Measurements from ENCODE around the gene SLC8A2. TPM values are rescaled to one million over a fixed set of nuclear protein-coding genes. Genes with fewer than 3 reads are reported as not detected.
A peak's percentile ranks its signal among the peaks of the same experiment; 100 is the strongest.

SLC8A2 gene
- 0.27 TPM for total RNA-seq
- long read RNA-seq, result 0 reads

DNA sequence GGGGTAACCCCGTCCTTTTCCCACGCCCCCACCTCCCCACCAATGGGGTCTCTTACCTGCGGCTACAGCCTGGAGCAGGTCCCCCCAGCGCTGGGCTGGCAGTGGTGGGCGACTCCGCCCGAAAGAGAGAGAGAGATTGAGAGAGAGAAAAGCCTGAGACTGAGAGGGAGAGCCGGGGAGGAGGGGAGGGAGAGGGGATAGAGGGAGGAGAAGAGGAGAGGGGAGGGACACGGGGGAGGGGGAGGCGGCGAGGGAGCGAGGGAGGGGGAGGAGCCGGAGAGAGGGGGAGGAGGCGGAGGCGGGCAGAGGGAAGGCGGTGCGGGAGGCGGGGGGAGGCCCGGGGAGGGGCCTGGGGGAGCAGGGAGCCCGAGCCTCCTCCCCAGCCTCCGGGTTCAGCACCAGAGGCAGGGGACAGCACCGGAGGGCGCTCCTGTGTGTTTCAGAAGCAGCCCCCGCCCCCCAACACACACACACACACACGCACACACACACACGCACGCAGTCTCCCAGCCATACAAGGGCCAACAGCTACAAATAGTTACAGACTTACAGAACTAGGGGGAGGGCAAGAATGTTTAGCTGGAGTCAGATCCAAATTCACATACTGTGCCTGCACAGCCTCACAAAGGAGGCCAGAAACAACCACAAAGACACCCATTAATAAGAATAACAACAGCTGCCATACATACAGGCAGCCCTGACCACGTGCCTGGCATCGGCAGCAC is at the start of gene SLC8A2:
Gene SLC8A2 (minus strand): TSS at position 161 of the 725 bp plus-strand sequence. CDS start 5,490 bp downstream, outside the sequence.
- no peaks in the 10 kb centered on the region for H3K36me3 ChIP-seq
- intact Hi-C loops (cut with DNase I), result no loop called here
- H3K9me3 ChIP-seq, result no peaks in the 10 kb centered on the region
- DNase-seq, result no peak
- H3K27me3 ChIP-seq (ENCODE audit: low read depth), result peaks cover 46% of the 10 kb centered on the region
- H3K4me3 ChIP-seq, result no peak within 1 kb of the TSS
- peak; percentile 31 to 55 for ATAC-seq
- TF ChIP-seq, protein P1, sequence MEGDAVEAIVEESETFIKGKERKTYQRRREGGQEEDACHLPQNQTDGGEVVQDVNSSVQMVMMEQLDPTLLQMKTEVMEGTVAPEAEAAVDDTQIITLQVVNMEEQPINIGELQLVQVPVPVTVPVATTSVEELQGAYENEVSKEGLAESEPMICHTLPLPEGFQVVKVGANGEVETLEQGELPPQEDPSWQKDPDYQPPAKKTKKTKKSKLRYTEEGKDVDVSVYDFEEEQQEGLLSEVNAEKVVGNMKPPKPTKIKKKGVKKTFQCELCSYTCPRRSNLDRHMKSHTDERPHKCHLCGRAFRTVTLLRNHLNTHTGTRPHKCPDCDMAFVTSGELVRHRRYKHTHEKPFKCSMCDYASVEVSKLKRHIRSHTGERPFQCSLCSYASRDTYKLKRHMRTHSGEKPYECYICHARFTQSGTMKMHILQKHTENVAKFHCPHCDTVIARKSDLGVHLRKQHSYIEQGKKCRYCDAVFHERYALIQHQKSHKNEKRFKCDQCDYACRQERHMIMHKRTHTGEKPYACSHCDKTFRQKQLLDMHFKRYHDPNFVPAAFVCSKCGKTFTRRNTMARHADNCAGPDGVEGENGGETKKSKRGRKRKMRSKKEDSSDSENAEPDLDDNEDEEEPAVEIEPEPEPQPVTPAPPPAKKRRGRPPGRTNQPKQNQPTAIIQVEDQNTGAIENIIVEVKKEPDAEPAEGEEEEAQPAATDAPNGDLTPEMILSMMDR (IDR thresholded peaks at IDR 0.05), result no peak
- H3K4me1 ChIP-seq, result no peaks in the 10 kb centered on the region
- H3K27ac ChIP-seq, result no peak within 1 kb of the TSS

GRCh38 chr19:47520839-47521238 is 49.1 kb upstream of the SLC8A2 start:
- Histone ChIP-seq H3K9me3 (no peaks in the 10 kb centered on the region), H3K27me3 (ENCODE audit: low read depth) (no peaks in the 10 kb centered on the region), H3K27ac (no peak overlapping the region), H3K4me1 (peaks cover 4% of the 10 kb centered on the region), H3K36me3 (no peaks in the 10 kb centered on the region), H3K4me3 (no peak overlapping the region)
- TF ChIP-seq, protein P1 (IDR thresholded peaks at IDR 0.05), result no peak
- ATAC-seq, result no peak
- no peak for DNase-seq
- intact Hi-C loops (cut with DNase I), result no loop called here

DNA sequence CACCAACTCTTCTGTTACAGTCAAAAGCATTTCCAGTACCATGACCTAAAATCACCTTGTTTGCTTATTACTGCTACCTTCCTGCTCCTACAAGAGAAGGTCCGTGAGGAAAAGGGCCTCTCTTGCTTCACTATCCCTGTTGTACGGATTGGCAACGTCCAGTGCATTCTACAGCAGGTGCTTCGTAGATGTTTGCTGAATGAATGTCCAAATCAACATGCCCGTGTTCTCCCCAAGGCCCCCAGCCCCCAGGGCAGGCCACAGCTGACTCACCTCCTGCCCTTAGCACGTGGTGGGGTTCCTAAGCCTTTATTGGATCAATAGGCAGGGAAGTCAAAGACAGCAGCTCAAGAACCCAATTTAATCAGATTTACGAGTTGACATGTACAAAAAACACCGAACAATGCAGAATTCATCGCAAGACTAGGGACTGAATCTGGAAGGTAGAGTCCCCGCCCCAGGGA is 48.7 kb upstream of the SLC8A2 start:
- Histone ChIP-seq H3K27ac (no peak overlapping the region), H3K4me3 (no peak overlapping the region), H3K27me3 (ENCODE audit: low read depth) (no peaks in the 10 kb centered on the region), H3K4me1 (peaks cover 7% of the 10 kb centered on the region), H3K9me3 (no peaks in the 10 kb centered on the region), H3K36me3 (no peaks in the 10 kb centered on the region)
- DNase-seq, result no peak
- intact Hi-C loops (cut with DNase I), result no loop called here
- TF ChIP-seq, protein P1 (IDR thresholded peaks at IDR 0.05), result no peak
- no peak for ATAC-seq

- H3K4me1 ChIP-seq, result peaks cover 10% of the 10 kb centered on the region
- H3K27ac ChIP-seq, result no peak overlapping the region
- ATAC-seq (no peak), DNase-seq (no peak)
- TF ChIP-seq, protein P1 (IDR thresholded peaks at IDR 0.05), result no peak
- no peaks in the 10 kb centered on the region for H3K27me3 ChIP-seq (ENCODE audit: low read depth)
- intact Hi-C loops (cut with DNase I), result no loop called here
- H3K9me3 ChIP-seq, result no peaks in the 10 kb centered on the region
- no peaks in the 10 kb centered on the region for H3K36me3 ChIP-seq
- H3K4me3 ChIP-seq, result no peak overlapping the region
These were observed 47.2 kb upstream of the SLC8A2 start for GRCh38 chr19:47518854-47519253.

DNA sequence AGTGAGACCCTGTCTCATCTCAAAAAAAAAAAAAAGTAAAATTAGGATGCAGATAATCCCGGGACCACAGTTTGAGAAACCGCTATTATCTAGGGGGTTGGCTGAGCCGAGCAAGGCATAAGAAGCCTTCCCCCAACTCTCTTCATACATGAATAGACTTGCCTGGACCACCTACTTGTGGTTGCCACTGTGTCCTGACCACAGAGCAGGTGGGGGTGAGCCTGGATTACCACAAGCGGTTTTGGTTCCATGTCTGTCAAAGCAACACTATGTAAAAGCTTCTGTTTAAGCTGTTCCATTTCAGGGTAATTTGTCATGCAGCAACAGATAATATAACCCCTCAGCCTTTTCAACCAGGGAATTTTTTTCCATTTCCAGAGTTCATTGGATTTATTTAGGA is 46.4 kb upstream of the SLC8A2 start:
- no peaks in the 10 kb centered on the region for H3K36me3 ChIP-seq
- no peak overlapping the region for H3K27ac ChIP-seq

More for the DNA sequence above, 46.4 kb upstream of the SLC8A2 start:
- Histone ChIP-seq H3K4me3 (no peak overlapping the region), H3K4me1 (peaks cover 17% of the 10 kb centered on the region), H3K27me3 (ENCODE audit: low read depth) (no peaks in the 10 kb centered on the region), H3K9me3 (no peaks in the 10 kb centered on the region)
- DNase-seq (no peak), ATAC-seq (no peak)
- TF ChIP-seq, protein P1 (IDR thresholded peaks at IDR 0.05), result no peak
- intact Hi-C loops (cut with DNase I), result no loop called here

Data from lower lobe of right lung (tissue), 2 donors.